K562 (cell line): ENCODE measurements around the gene RGS9.

Source experiments
- TF ChIP-seq, protein P1 (sequence below): fragments of 250-450 bp; sonication (Bioruptor Pico); IDR thresholded peaks from 2 replicates; pipeline ENCODE4 v1.5.0; 2021; ENCODE audit warnings: mild to moderate bottlenecking, borderline replicate concordance
- TF ChIP-seq, protein P2 (sequence below): sonication (generic); formaldehyde crosslinking; IDR thresholded peaks from 2 replicates; pipeline ENCODE4 v1.9.0; 2022; ENCODE audit warnings: mild to moderate bottlenecking, missing genetic modification reagents
- TF ChIP-seq, protein P3 (sequence below), 3 experiments: IDR thresholded peaks in 2 of 3; conservative IDR thresholded peaks in 1 of 3; 2 replicates each; pipeline ENCODE4 v1.5.1; 2011 to 2012; ENCODE audit warnings: low read length in 3 of 3, mild to moderate bottlenecking in 3 of 3, control low read depth in 2 of 3, improper control_type of control experiment in 1 of 3, inconsistent platforms in 1 of 3, low read depth in 1 of 3, mixed read lengths in 1 of 3, moderate library complexity in 1 of 3; ENCODE audit not compliant: insufficient read depth in 2 of 3

DNA sequence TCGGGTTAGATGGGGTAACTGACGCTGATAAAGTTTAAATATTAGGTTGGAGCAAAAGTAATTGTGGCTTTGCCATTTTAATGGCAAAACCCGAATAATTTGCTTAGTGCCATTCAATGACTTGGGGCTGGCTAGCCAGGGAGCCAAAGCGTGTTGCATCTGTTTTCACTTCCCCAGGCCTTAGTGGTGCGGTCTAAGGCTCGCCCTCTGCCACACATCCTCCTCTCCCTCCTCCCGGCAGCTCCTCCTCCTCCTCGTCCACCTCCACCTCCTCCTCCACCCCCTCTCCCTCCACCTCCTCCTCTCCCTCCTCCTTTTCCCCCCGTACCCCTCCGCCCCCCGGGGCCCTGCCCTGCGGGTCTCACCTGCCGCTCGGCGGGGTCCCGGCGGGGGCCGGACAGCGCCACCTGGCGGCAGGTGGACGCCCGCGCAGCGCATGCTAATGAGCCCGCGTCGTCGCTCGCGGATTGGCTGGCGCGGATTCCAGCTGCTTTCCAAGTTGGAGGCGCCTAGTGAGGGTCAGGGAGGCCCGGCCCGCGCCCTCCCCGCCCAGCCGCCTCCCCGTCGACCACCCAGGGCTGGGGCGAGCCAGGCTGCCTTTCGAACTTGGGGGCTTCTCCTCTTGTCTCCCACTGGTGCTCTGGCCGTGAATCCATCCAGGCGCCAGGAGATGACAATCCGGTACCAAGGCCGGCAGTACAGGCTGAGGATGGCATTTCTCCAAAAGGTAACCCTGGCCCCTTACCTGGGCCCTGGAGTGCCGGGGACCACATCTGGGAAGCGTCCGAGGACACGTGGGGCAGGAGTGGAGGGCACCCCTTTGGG lies 36.6 kb upstream of the RGS9 start:
- TF ChIP-seq, protein P1, sequence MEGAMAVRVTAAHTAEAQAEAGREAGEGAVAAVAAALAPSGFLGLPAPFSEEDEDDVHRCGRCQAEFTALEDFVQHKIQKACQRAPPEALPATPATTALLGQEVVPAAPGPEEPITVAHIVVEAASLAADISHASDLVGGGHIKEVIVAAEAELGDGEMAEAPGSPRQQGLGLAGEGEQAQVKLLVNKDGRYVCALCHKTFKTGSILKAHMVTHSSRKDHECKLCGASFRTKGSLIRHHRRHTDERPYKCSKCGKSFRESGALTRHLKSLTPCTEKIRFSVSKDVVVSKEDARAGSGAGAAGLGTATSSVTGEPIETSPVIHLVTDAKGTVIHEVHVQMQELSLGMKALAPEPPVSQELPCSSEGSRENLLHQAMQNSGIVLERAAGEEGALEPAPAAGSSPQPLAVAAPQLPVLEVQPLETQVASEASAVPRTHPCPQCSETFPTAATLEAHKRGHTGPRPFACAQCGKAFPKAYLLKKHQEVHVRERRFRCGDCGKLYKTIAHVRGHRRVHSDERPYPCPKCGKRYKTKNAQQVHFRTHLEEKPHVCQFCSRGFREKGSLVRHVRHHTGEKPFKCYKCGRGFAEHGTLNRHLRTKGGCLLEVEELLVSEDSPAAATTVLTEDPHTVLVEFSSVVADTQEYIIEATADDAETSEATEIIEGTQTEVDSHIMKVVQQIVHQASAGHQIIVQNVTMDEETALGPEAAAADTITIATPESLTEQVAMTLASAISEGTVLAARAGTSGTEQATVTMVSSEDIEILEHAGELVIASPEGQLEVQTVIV = no peak
- TF ChIP-seq, protein P2, sequence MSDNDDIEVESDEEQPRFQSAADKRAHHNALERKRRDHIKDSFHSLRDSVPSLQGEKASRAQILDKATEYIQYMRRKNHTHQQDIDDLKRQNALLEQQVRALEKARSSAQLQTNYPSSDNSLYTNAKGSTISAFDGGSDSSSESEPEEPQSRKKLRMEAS (CRISPR knock-in tag) = no peak
- TF ChIP-seq, protein P3, sequence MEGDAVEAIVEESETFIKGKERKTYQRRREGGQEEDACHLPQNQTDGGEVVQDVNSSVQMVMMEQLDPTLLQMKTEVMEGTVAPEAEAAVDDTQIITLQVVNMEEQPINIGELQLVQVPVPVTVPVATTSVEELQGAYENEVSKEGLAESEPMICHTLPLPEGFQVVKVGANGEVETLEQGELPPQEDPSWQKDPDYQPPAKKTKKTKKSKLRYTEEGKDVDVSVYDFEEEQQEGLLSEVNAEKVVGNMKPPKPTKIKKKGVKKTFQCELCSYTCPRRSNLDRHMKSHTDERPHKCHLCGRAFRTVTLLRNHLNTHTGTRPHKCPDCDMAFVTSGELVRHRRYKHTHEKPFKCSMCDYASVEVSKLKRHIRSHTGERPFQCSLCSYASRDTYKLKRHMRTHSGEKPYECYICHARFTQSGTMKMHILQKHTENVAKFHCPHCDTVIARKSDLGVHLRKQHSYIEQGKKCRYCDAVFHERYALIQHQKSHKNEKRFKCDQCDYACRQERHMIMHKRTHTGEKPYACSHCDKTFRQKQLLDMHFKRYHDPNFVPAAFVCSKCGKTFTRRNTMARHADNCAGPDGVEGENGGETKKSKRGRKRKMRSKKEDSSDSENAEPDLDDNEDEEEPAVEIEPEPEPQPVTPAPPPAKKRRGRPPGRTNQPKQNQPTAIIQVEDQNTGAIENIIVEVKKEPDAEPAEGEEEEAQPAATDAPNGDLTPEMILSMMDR (IDR thresholded peaks at IDR 0.05 in 2 of 3, conservative IDR thresholded peaks at IDR 0.05 in 1 of 3; ENCODE audit: insufficient read depth in 2 of 3, low read depth in 1 of 3, low read length in 3 of 3) = peak; percentile 80 to 87 (median 86)
